HG03575 (cell line): ENCODE data around the gene ABO.
"Not testable (repeated sequence)": the region's sequence is repeated elsewhere in the genome, so short reads cannot be mapped to it uniquely, and the experiment has no call there.

Experiments
- ATAC-seq: cut with Tn5 transposase; IDR thresholded peaks from one replicate; pipeline ENCODE4 v1.9.1; 2021; ENCODE audit not compliant: unreplicated experiment, insufficient number of reproducible peaks, low FRiP score; ENCODE audit errors: extremely low read depth

ABO gene

GRCh38 chr9:133275105-133276000, at the start of gene ABO:
TSS of gene ABO (minus strand) at chr9:133275201.
- no peak for ATAC-seq

GRCh38 chr9:133323991-133324703, 49.1 kb upstream of the ABO start:
- ATAC-seq = no peak

DNA sequence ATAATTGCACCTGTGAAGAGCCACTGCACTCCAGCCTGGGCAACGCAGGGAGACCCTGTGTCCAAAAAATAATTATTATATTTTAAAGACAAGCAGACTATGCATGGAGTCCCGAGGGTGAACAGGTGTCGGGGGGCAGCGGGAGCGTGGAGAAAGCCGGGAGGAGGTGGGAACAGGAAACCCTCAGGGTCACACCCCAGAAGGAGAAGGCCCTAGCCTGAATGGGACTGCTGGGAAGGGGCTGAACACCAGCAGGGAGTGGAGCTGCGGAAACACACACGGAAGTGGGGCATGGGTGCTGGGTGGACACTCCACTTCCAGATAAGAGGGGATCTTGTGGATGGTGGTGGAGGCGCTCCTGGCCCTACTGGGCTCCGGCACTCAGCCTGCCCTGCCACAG, 48.2 kb upstream of the ABO start:
- no peak for ATAC-seq

GRCh38 chr9:133322701-133323100, 47.7 kb upstream of the ABO start:
- no peak for ATAC-seq

DNA sequence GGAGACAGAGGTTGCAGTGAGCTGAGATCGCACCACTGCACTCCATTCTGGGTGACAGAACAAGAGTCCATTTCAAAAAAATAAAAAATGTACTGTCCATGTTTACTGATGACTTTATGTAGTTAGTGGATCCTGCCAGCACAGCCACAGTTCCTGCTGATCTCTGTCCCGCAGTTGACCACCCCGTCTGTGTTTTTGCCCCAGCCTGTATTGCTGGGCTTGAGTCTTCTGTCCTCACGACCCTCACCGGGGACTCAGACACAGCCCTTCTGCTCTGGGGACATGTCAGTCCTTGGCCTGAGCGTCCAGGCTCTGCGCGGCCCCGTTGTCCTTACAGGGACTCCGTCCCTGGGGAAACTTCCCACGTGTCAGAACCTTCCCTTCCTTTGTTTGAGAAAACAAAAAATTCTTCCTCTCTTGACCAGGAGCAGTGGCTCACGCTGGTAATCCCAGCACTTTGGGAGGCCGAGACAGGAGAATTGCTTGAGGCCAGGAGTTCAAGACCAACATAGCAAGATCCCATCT, 46.5 kb upstream of the ABO start:
- no peak for ATAC-seq

DNA sequence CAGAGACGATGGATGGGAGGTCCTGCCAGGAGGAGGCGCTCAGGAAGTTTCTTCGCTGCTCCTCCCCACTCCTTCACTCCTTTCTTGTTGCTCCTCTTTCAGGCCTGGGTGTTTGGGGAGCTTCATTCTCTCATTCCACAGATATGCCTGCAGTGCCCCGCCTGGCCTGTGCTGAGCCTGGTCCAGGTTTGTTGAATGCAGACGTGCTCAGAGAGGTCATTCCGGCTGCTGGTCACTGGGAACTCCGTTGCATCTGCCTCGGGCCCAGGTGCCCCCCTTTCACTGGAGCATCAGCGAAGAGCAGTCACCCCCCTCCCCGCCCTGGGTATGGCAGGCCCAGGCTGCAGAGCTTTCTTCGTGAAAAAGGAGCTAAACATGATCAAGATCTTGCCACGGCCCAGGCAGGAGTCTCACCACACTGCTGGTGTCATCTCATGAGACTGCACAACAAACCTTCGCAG, 45.5 kb upstream of the ABO start:
- ATAC-seq = no peak

GRCh38 chr9:133317551-133317950, 42.5 kb upstream of the ABO start:
- ATAC-seq = not testable (repeated sequence)

- no peak for ATAC-seq
These were observed 41.0 kb upstream of the ABO start for GRCh38 chr9:133315997-133316396.

DNA sequence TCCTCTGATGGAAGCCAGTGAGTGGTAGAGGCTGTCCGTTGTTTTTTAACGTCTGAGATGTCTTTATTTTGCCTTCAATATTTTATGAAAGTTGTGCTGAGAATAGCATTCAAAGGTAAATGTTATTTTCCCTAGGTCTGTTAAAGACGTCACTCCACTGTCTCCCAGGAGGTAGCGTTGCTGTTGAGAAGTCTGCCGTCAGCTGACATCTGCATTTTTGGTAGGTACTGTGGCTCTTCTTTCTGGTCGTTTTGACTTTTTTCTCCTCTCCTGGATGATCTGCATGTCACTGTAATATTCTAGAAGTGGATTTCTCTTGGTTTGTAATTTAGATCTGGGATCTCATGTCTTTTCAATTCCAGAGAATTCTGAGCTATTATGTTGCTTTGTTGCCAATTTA, 34.6 kb upstream of the ABO start:
- no peak for ATAC-seq

DNA sequence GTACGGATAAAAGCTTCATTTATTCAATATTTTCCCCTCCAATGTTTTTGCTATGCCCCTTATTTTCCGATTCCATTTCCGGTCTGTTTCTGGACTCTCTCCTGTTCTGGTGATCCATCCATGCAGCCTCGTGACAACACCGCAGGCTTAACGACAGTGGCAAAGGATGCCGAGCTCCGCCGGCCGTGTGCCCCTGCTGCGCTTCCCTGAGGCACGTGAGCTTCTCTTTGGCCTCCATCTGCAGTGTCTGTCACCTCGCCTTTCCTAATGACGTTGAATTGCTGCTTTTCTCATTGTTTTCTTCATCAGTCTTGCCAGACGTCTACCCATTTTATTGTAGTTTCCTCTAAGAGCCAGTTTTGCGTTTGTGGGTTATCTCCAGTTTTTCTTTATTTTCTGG, 32.3 kb upstream of the ABO start:
- ATAC-seq = no peak

GRCh38 chr9:133306242-133307204, 31.5 kb upstream of the ABO start:
- no peak for ATAC-seq

DNA sequence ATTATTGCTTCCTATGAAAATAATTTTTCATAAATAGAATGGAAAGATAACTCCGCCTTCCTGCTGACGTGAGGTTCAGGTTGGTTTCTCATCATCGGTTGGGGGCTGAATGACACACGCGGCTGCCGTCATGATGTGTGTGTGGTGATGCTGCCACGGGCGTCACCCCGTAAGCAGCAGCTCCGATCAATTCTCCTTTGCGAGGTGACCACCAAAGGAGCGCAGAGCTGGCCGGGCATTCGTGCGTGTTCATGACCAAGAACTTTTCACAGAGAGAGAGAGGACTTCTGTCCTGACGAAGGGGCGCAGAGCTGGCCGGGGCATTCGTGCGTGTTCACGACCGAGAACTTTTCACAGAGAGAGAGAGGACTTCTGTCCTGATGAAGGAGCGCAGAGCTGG, 30.7 kb upstream of the ABO start:
- no peak for ATAC-seq

DNA sequence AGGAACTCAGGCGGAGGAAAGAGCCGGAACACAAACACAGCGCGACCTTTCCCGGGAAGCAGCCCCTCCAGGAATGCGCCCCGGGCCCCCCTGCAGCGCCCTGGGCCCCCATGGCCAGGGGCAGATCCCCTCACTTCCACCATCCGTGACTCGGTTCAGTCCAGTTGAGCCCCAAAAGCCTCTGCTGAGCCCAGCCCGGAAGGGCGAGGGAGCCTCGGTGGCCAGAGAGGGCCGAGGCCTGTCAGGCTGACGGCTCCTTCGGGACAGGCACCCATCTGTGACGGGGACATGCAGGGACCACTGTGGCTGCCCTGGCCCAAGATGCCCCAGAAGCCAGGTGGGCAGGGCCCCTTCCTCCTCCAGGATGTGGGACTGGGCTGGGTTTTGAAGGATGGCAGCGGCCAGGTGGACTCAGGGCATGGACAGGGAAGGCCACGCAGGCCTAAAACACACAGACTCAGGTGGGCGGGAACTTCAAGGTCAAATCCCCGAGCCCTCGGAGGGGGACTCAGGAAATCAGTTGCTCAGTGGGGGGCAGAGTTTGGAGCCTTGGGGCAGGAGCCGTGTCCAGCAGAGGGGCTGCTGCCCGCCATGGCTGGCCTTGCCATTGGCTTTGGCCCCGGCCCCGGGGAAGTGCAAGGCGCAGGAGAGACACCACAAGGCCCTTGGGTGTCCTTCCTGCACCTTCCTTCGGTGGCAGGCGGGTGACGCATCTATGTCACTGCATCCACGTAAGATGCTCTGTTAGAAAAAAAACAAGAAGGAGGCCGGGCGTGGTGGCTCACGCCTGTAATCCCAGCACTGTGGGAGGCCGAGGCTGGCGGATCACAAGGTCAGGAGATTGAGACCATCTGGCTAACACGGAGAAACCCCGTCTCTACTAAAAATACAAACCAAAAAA, 29.7 kb upstream of the ABO start:
- no peak for ATAC-seq

DNA sequence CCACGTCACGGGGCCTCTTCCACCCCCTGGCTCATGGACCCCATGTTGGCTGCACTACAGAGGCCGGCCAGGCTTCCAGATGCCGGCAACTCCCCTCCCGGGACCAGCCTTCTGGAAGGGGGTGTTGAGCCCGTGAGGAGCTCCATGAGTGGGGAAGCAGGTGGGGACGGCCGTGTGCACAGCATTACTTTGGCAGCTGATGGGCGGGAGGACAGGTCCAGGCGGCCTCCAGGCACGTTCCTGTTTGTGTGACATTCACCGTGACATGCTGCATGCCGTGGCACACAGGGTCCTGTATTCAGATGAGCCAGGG, 29.1 kb upstream of the ABO start:
- no peak for ATAC-seq

GRCh38 chr9:133303266-133304157, 28.5 kb upstream of the ABO start:
- ATAC-seq = no peak

DNA sequence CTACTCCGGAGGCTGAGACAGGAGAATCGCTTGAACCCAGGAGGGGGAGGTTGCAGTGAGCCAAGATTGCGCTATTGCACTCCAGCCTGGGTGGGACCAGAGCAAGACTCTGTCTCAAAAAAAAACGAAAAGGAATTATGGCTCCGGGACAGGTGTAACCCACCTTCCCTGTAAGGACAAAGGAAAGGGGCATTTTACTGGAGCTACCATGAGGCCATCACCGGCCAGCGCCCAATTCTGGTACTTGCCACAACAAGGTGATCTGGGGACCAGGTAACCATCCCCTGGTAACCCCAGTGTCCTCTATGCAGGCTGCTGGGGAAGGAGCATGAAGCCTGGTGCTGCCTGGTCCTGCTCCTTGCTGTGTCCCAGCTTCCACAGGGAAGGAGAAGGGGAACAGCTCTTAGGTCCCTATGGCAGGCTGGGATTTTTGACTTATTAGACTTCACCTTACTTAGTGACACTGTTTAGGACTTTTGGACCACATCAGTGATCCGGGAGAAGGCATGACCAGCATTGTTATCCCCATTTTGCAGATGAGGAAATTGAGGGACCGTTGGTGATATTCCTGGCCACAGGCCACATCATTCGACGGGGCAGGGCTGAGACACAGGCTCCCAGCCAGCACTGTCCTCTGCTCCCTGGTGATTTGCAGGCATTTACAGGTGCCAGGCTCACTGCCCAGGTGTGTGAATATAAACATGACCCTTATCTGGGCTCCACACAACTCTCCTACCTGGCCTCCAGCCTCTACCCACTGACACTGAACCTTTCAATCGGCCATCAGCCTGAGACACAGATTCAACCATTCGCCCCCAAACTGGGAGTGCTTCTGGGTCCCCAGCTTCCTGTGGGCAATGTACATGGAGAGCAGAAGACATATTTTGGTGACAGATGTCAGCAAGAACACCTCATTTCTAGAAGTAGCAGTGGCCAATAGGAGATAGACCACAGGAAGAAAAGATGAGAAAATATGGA, 26.5 kb upstream of the ABO start:
- ATAC-seq = no peak
